Tibial nerve (tissue), 4 donors: ENCODE measurements around the gene ADAM10. TPM values are rescaled to one million over a fixed set of nuclear protein-coding genes. Genes with fewer than 3 reads are reported as not detected.

Source experiments
- DNase-seq, 2 donors: peaks; one replicate each; pipeline ENCODE4 v3.0.0-alpha.2; 2019; ENCODE audit warnings: low spot score in 2 of 2
- H3K27ac ChIP-seq, 4 donors: fragments of 200-600 bp; sonication (generic) in 3 of 4; one replicate each; pipeline ENCODE4 v1.5.1; 2017 to 2019; ENCODE audit warnings: mild to moderate bottlenecking in 1 of 4
- H3K27me3 ChIP-seq, 2 donors: fragments of 200-600 bp; sonication (generic) in 1 of 2; one replicate each; pipeline versions ENCODE4 v1.5.1 to v1.6.0; 2017 to 2019
- H3K36me3 ChIP-seq, 3 donors: fragments of 200-600 bp; sonication (generic); one replicate each; pipeline ENCODE4 v1.5.1; 2018 to 2019
- H3K4me1 ChIP-seq, 4 donors: fragments of 200-600 bp; sonication (generic) in 3 of 4; one replicate each; pipeline ENCODE4 v1.5.1; 2017 to 2019
- H3K4me3 ChIP-seq, 4 donors: fragments of 200-600 bp; sonication (generic) in 3 of 4; one replicate each; pipeline ENCODE4 v1.5.1; 2017 to 2019; ENCODE audit warnings: mild to moderate bottlenecking in 1 of 4, moderate library complexity in 1 of 4
- H3K9me3 ChIP-seq, 4 donors: fragments of 200-600 bp; sonication (generic) in 3 of 4; one replicate each; pipeline ENCODE4 v1.5.1; 2017 to 2019
- EP300 ChIP-seq, 2 donors: sonication (generic); formaldehyde crosslinking; IDR thresholded peaks; one replicate each; pipeline ENCODE4 v1.6.1; 2017; ENCODE audit warnings: antibody characterized with exemption in 2 of 2, mild to moderate bottlenecking in 1 of 2
- POLR2A ChIP-seq, 2 donors: fragments of 450-650 bp; IDR thresholded peaks; one replicate each; pipeline ENCODE4 v1.6.1; 2017; ENCODE audit warnings: antibody characterized with exemption in 2 of 2, mild to moderate bottlenecking in 2 of 2, moderate library complexity in 2 of 2
- WGBS, 2 donors: methylation state at CpG; one replicate each; pipeline ENCODE4 v1.1.5; 2018; 5-methylcytosine and 5-hydroxymethylcytosine counted together
- total RNA-seq, 4 donors: library from RNA; depleted of rRNA; stranded (reverse); fragments of >200 nt; gene quantifications; one replicate each; pipeline ENCODE4 v1.1.0, GENCODE V29; 2016
- TF ChIP-seq, protein P1 (sequence below), 5 experiments: fragments of 200-600 bp in 3 of 5; fragments of 450-650 bp in 2 of 5; sonication (generic) in 3 of 5; IDR thresholded peaks; one replicate each; pipeline ENCODE4 v1.5.1; 2016 to 2019; ENCODE audit warnings: antibody characterized with exemption in 5 of 5, mild to moderate bottlenecking in 3 of 5, moderate library complexity in 2 of 5

The ADAM10 gene
- total RNA-seq, 4 donors from 2014 or later = 64.8 to 132 (median 94.3) TPM

DNA sequence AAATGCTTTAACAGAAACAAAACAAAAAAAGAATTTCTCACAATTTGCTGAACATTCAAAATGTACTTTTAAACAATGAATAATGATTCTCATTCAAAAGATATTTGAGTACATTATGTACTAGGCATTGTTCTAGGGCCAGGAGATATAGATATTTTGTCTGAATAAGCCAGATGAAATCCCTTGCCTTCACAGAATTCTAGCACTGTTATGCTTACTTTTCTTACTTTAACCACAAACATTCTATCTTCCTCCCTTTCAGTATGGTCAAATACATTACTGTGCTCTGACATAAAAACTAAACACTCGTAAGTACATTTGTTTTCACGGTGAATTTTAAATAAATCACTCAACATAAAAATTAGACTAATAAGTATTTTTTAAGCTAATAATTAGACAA, 116.7 kb downstream of the ADAM10 start:
- peaks cover 0 to 8% (median 0%) of the 10 kb centered on the region in 3 donors for H3K36me3 ChIP-seq
- DNase-seq = no peak
- H3K27me3 ChIP-seq = no peaks in the 10 kb centered on the region
- H3K27ac ChIP-seq = peak overlapping the region; percentile 0 to 88 (median 46)
- H3K9me3 ChIP-seq = no peaks in the 10 kb centered on the region
- no peak overlapping the region for H3K4me3 ChIP-seq
- TF ChIP-seq POLR2A (IDR thresholded peaks at IDR 0.05) = no peak
- no peak for TF ChIP-seq EP300 (IDR thresholded peaks at IDR 0.05)
- TF ChIP-seq, protein P1, sequence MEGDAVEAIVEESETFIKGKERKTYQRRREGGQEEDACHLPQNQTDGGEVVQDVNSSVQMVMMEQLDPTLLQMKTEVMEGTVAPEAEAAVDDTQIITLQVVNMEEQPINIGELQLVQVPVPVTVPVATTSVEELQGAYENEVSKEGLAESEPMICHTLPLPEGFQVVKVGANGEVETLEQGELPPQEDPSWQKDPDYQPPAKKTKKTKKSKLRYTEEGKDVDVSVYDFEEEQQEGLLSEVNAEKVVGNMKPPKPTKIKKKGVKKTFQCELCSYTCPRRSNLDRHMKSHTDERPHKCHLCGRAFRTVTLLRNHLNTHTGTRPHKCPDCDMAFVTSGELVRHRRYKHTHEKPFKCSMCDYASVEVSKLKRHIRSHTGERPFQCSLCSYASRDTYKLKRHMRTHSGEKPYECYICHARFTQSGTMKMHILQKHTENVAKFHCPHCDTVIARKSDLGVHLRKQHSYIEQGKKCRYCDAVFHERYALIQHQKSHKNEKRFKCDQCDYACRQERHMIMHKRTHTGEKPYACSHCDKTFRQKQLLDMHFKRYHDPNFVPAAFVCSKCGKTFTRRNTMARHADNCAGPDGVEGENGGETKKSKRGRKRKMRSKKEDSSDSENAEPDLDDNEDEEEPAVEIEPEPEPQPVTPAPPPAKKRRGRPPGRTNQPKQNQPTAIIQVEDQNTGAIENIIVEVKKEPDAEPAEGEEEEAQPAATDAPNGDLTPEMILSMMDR (IDR thresholded peaks at IDR 0.05) = no peak
- WGBS, 2 donors = 43 to 47% methylated on average over 2 of the region's 2 CpGs
- H3K4me1 ChIP-seq = peaks cover 0 to 23% (median 7%) of the 10 kb centered on the region in 4 donors

DNA sequence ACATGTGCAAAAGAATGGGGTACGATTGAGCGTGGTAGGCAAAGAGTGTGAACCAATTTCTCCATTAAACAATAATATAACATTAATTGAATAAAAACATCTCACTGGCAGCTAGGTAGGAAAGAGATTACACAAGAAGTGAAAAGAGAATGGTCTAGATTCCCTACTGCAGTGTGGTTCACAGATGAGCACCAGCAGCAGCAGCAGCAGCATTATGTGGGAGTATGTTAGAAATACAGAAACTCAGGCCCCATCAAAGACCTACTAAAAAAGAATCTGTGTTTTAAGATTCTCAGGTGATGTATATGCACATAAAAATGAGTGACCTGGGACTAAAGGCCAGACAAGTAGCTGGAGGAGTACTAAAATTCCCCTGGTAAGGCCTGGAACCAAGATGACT, 118.2 kb downstream of the ADAM10 start:
- no peak for DNase-seq
- no peaks in the 10 kb centered on the region for H3K27me3 ChIP-seq
- peaks cover 0 to 16% (median 0%) of the 10 kb centered on the region in 3 donors for H3K36me3 ChIP-seq
- no peak overlapping the region for H3K4me3 ChIP-seq
- TF ChIP-seq EP300 (IDR thresholded peaks at IDR 0.05) = no peak
- TF ChIP-seq POLR2A (IDR thresholded peaks at IDR 0.05) = no peak
- no peaks in the 10 kb centered on the region for H3K9me3 ChIP-seq
- H3K4me1 ChIP-seq = peaks cover 0 to 34% (median 14%) of the 10 kb centered on the region in 4 donors
- H3K27ac ChIP-seq = peak overlapping the region; percentile 6 to 88 (median 62)
- WGBS, 2 donors = 98% methylated on average over 2 of the region's 2 CpGs

DNA sequence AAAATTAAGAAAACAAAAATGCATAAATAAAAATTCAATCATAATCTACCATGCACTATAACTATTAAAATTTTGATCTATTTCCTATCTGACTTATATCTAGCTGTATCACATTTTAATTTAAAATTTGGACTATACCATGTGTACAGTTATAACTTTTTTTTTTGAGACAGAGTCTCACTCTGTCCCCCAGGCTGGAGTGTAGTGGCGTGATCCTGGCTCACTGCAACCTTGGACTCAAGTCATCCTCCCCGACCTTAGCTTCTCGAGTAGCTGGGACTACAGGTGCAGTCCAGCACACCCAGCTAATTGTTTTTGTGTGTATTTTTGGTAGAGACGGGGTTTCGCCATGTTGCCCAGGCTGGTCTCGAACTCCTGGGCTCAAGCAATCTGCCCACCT, 119.9 kb downstream of the ADAM10 start:
- TF ChIP-seq EP300 (IDR thresholded peaks at IDR 0.05) (no peak), POLR2A (IDR thresholded peaks at IDR 0.05) (no peak)
- TF ChIP-seq, protein P1 (IDR thresholded peaks at IDR 0.05) = no peak
- Histone ChIP-seq H3K27me3 (no peaks in the 10 kb centered on the region), H3K4me3 (no peak overlapping the region), H3K27ac (peak overlapping the region; percentile 50 to 88 (median 81)), H3K9me3 (no peaks in the 10 kb centered on the region), H3K36me3 (peaks cover 0 to 27% (median 0%) of the 10 kb centered on the region in 3 donors), H3K4me1 (peaks cover 0 to 34% (median 14%) of the 10 kb centered on the region in 4 donors)
- DNase-seq = no peak
- 97% methylated on average over 6 of the region's 6 CpGs for WGBS, 2 donors

DNA sequence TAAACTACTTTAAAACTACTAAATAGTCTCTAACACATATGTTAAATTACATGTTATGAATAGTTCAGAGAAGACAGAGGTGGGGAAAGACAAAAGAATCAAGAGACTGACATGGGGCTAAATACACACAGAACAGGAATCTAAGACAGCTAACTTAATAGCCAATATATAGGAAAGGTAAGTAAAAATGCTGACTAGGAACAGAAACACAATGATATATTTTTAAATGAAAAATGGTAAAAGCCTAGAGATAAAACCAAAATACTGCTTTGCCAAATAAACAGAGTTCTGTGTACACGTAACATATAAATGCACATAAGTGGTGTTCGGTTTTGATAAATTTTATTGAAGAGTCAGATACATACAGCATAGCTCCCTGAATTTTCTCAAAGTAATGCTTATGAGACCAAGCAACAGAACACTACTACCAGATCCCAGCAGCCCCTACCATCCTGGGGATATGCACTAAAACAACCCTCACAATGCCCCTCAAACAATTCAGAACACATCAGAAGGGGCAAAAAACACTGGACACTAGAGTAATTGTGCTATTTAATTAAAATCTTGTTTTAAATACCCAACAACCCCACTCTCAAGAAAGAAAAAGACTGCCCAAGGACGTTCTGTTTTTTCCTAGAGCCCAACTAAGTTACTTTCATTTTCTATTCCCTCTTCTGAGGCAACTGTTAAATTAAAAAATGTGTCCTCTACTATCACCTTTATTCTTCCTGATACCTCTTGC, 121.1 kb downstream of the ADAM10 start:
- 48 to 55% methylated on average over 3 of the region's 3 CpGs for WGBS, 2 donors
- peaks cover 0 to 34% (median 14%) of the 10 kb centered on the region in 4 donors for H3K4me1 ChIP-seq
- H3K9me3 ChIP-seq = no peaks in the 10 kb centered on the region
- no peak for DNase-seq
- H3K27me3 ChIP-seq = no peaks in the 10 kb centered on the region
- H3K36me3 ChIP-seq = peaks cover 0 to 36% (median 0%) of the 10 kb centered on the region in 3 donors
- peak overlapping the region; percentile 50 to 88 (median 81) for H3K27ac ChIP-seq
- TF ChIP-seq, protein P1 (IDR thresholded peaks at IDR 0.05) = no peak
- TF ChIP-seq POLR2A (IDR thresholded peaks at IDR 0.05) (no peak), EP300 (IDR thresholded peaks at IDR 0.05) (no peak)
- H3K4me3 ChIP-seq = peak overlapping the region in 2 of 4 donors; percentile 29 to 35

DNA sequence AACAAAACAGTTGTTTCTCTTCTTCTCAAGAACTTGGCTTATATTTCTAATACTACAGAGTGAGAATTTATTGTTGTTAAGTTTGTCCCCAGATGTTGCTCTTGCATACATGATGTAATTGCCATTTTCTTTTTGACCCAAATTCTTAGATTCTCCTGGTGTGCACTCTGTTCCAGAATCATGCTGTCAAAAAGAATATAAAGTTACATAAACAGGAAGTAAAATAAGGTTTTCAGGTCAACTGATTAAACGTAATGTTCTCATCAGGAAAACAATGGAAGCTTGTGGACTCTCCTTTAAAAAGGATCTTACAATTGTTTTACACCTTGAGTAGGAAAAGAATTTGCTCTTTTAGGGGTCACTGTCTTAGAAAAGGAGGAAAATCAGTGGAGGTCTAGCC, 121.8 kb downstream of the ADAM10 start:
- Histone ChIP-seq H3K27ac (peak overlapping the region; percentile 50 to 88 (median 81)), H3K4me1 (peaks cover 0 to 34% (median 14%) of the 10 kb centered on the region in 4 donors), H3K36me3 (peaks cover 0 to 38% (median 0%) of the 10 kb centered on the region in 3 donors), H3K27me3 (no peaks in the 10 kb centered on the region), H3K4me3 (no peak overlapping the region), H3K9me3 (no peaks in the 10 kb centered on the region)
- no peak for DNase-seq
- 6 to 8% methylated on average over 1 of the region's 1 CpG for WGBS, 2 donors
- TF ChIP-seq POLR2A (IDR thresholded peaks at IDR 0.05) = no peak
- TF ChIP-seq, protein P1 (IDR thresholded peaks at IDR 0.05) = no peak
- no peak for TF ChIP-seq EP300 (IDR thresholded peaks at IDR 0.05)
